Left cardiac atrium (tissue), 4 donors: ENCODE data around the gene MEAK7. TPM values are rescaled to one million over a fixed set of nuclear protein-coding genes. Genes with fewer than 3 reads are reported as not detected.
A peak's percentile ranks its signal among the peaks of the same experiment; 100 is the strongest.

ENCODE experiments used
- ATAC-seq, 2 donors: fragments of 200-7000 bp; cut with Tn5 transposase; one replicate each; pipeline ENCODE4 v1.9.1; 2020; ENCODE audit warnings: mild to moderate bottlenecking in 2 of 2, moderate library complexity in 2 of 2
- DNase-seq: peaks from one replicate; pipeline ENCODE4 v3.0.0-alpha.2; 2020
- intact Hi-C, 2 donors: fragments of 100-400 bp; cut with DNase I; formaldehyde crosslinking; loops; one replicate each; pipeline versions ENCODE4 v1.14.1 to v1.15.1; 2022 to 2023
- long read RNA-seq: library from polyadenylated mRNA; unstranded; transcript quantifications from one replicate; pipeline ENCODE4 v2.0.0, GENCODE V29; 2021
- total RNA-seq, 2 donors: library from RNA; stranded (reverse); fragmentation: NEBNext Ultra II Directional; extraction: Animal tissue kit (Norgen Biotek cat#: 25700); gene quantifications; one replicate each; pipeline ENCODE4 v1.2.1, GENCODE V29; 2021
- donor health status: DM: no; HTN: yes; CAD: no.
- donor health status: DM: no; HTN: yes; CAD: no; lungs with severe emphysema.
- donor health status: DM: yes; HTN: yes; CAD: no.
- donor health status: Dilated cardiomyopathy.

The MEAK7 gene
- total RNA-seq, result 1 to 10 TPM; 5.2 to 6.7 TPM
- long read RNA-seq, full-length matches to known transcripts, result 4 of 8 reads
- long read RNA-seq, partial matches to known transcripts, result 0 of 8 reads
- long read RNA-seq, other reads (novel, unspliced or antisense), result 4 of 8 reads

GRCh38 chr16:84504420-84505248 lies at the start of gene MEAK7:
TSS of gene MEAK7 (minus strand) at chr16:84504659. CDS start at chr16:84498086, 6,573 bp downstream.
- peak; percentile 99 for DNase-seq
- intact Hi-C loops, result no loop called here
- peak; percentile 98 for ATAC-seq

GRCh38 chr16:84553873-84554399 lies 49.5 kb upstream of the MEAK7 start:
- ATAC-seq (no peak), DNase-seq (no peak)
- intact Hi-C loops, result no loop called here

DNA sequence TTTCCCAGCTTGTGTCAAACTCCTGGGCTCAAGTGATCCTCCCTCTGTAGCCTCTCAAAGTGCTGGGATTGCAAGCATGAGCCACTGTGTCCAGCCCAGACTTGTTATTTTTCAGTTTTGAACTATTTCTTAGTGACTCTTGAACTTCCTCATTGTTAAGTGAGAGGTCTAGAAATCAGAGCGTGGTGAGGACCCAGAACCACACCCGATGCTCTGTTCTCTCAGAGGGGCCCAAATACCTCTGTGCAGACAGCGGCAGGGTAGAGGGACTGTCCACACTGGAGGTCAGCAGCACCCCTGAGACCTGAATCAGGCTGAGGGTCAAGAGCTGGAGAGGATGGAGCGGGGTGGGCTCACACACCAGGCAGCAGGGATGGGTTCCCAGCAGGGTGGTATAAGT lies 47.7 kb upstream of the MEAK7 start:
- ATAC-seq (no peak), DNase-seq (no peak)
- intact Hi-C loops, result no loop called here

DNA sequence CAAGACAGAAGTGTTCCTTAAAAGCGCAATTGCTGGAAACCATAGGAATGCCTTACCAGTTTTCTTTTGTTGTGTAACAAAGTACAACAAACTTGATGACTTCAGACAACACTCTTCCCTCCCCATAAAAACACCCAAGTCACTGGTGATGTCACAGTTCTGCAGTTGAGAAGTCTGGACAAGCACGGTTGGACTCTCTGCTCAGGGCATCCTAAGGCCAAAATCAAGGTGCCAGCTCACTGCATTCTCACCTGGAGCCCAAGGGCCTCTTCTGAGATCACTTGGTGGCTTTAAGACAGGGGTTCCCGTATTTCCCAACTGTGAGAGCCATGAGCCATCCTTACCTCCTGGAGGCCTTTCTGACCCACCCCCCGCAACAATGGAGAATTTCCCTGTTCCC lies 45.6 kb upstream of the MEAK7 start:
- no peak for ATAC-seq
- intact Hi-C loops, result no loop called here
- DNase-seq, result no peak

GRCh38 chr16:84548971-84549844 lies 44.7 kb upstream of the MEAK7 start:
- ATAC-seq, result peak; percentile 48 to 49
- DNase-seq, result no peak
- intact Hi-C loops, result no loop called here

DNA sequence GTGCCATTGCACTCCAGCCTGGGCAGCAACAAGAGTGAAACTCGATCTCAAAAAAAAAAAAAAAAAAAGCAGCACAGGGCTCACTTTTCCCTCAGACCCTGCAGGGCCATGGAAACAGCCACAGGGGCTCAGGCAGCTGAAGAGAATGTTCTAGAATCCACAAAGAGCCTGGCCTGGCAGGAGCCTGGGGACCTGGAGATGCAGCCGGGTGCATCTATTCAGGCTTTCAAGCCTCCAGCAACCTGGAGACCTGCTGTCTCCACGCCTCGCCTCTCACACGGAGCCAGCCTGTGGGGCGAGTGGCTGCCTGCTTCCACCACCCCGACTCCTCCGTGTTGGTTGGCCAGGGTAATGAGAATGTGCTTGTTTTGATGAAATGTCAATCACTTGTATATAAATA lies 44.0 kb upstream of the MEAK7 start:
- no peak for DNase-seq
- intact Hi-C loops, result no loop called here
- no peak for ATAC-seq

DNA sequence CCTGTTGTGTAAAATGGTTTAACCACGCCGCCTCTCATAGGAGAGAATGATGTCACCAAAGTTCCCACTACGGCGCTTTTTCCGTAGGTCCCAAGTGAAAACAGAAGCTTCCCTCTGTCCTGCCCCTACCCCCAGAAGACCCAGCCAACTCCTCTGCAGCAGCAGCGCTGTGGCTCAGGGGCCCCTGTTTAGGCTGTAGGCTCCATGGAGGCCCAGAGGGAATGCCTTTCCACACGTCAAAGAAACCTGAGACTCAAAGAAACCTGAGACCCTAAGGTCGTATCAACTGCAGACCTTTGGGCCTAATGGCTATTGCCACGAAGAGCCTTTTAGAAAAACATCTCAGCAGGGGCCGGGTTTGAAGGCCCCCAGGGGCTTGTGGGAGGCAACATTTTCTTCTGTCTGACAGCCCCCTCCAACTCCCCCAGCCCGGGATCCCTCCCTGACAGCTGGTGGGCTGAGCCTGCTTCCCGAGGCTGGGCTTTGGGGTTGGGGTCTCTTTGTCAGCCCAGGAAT lies 43.1 kb upstream of the MEAK7 start:
- ATAC-seq (no peak), DNase-seq (no peak)
- intact Hi-C loops, result no loop called here

- DNase-seq, result no peak
- intact Hi-C loops, result no loop called here
- ATAC-seq, result no peak
These were observed 42.4 kb upstream of the MEAK7 start for GRCh38 chr16:84546669-84547545.

DNA sequence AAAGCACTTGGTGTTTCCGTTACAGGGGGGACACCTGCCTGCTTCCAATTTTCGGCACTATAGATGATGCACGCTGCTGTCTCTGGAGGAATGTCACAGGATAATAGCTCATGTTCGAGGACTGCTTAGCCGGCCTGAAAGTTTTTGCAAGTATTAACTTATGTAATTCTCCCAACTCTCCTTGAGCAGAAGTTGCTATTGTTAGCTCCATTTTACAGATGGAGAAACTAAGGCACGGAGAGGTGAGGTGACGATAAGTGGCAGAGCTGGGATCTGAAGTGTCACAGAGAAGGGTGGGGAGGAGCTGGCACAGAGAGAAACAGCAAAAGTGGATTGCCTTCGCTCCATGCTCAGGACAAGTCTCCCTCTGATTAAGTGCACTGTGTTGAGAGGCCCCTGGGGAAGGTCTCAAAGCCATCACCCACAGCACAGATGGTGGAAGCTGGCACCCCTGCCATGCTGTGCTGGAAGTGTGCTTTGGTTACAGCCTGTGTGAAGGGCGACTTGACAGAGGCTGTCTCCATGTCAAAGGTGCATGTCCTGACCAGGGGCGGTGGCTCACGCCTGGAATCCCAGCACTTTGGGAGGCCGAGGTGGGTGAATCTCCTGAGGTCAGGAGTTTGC lies 40.8 kb upstream of the MEAK7 start:
- DNase-seq (no peak), ATAC-seq (no peak)
- intact Hi-C loops, result no loop called here

DNA sequence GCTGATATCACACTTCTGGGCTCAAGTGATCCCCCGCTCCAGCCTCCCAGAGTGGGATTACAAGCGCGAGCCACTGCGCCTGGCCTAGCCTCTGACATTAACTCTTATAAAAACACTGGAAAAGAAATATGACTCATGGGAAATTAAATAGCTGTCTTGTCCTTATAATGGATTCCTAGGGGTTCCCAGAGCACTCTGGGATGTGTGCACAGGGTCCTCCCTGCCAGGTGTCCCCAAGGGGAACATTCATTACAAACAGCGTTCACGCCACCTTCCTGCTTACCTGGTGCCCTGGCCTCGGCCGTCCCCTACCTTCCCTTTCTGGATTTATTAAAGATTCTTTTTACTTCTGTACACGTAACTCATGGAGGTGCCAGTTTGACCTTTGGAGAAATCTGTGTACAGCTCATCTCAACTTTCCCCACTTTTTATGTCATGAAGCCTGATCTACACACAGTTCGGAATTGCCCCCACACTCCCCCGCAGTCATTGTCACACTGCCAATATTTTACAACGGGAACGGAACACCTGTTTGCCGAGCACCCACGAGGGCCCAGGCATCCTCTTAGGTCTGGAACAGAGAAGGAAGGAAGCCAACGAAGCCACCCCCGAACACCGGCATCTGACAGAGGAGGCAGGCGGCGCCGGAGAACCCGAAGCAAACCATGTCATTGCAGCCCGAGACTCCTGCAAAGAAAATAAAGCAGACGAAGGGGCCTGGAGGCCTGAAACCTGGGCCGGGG lies 39.7 kb upstream of the MEAK7 start:
- intact Hi-C loops, result no loop called here
- DNase-seq, result no peak
- no peak for ATAC-seq

GRCh38 chr16:84543253-84543652 lies 38.8 kb upstream of the MEAK7 start:
- DNase-seq (no peak), ATAC-seq (no peak)
- intact Hi-C loops, result no loop called here

DNA sequence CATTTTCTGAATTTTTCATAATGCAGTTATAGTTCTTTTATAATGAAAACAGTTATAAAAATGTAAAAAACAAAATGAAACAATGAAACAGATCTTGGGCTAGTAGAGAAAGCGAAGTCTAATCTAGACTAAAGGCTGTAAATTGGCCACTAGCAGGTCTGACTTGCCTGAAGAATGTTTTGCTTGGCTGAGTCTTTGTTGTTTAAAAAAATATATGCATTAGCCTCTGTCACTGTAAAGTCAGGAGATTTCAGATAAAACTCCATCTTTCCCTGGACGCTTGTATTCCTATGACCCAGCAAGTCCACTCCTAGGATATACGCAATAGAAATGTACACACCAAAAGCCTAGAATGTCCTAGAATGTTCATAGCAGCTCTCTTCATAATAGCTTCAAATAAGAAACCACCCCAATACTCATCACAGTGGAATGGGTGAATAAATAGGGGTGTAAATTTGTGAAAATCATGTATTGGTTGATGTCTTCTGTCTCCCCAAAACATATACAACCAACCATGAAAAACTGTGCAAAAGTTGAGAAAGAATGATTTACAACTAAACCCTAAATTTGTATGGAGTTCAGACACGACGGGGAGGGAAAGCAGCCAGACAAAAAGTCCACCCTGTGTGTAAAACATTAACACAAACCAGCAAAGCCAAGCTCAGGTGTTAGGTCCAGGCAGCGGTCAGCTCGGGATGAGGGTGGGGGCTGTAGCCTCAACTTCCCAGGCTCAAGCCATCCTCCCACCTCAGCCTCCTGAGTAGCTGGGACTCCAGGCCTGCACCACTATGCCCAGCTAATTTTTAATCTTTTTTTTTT lies 37.7 kb upstream of the MEAK7 start:
- intact Hi-C loops, result no loop called here
- DNase-seq, result no peak
- ATAC-seq, result peak in 1 of 2 donors; percentile 8

- ATAC-seq (no peak), DNase-seq (no peak)
- intact Hi-C loops, result no loop called here
These were observed 35.7 kb upstream of the MEAK7 start for GRCh38 chr16:84540194-84540593.

GRCh38 chr16:84538222-84538840 lies 33.9 kb upstream of the MEAK7 start:
- DNase-seq (no peak), ATAC-seq (no peak)
- intact Hi-C loops, result no loop called here

DNA sequence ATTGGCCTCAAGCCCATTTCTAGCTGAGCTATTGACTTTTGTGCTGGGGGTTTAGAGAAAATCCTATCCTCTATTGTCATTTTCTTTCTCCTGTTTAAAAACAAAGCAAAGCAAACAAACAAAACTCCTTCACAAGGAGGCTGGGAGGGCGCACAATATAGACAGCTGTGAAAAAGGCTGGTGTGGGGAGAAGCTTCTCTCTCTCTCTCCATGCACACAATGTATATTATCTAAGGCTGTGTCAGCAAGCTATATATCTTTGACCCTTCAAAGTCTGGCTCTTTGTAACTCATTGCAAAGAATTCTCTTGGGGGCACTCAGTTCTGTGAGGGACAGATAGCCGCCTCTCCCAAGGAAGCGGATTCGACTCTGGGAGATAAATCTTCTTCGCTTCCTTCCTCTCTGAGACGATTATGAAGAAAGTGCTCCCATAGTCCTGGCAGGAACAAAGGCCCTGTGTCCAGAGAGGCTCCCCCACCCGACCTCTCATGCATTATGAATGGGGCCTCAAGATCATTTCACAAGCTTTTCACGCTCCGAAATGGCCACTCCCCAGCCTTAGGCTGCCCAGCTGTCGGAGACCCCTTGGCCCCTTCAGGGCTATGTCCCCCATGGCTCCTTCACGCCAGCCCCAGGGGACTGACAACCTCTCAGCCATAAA lies 33.2 kb upstream of the MEAK7 start:
- DNase-seq, result no peak
- intact Hi-C loops, result no loop called here

DNA sequence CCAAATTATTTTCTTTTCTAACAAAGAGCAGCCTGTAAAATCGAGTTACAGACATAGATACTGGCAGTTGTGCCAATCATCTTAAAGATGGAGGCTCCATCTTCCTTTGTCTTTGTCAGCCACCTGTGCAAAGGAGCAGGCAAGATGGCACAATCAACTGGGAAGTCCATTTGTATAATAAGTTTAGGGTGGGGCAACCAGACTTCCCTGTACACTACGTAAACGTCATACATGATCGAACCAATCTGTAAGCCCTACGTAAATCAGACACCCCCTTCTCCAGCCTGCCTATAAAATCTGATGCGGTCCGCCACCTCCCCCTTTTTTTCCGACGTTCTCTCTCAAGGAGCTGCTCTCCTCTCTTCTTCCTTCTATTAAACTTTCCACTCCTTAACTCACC lies 31.4 kb upstream of the MEAK7 start:
- intact Hi-C loops, result no loop called here
- no peak for ATAC-seq
- DNase-seq, result no peak

More for the DNA sequence above, 33.2 kb upstream of the MEAK7 start:
- ATAC-seq, result no peak
